Measurements from ENCODE around the gene C10orf67.

- TF ChIP-seq, protein P1, sequence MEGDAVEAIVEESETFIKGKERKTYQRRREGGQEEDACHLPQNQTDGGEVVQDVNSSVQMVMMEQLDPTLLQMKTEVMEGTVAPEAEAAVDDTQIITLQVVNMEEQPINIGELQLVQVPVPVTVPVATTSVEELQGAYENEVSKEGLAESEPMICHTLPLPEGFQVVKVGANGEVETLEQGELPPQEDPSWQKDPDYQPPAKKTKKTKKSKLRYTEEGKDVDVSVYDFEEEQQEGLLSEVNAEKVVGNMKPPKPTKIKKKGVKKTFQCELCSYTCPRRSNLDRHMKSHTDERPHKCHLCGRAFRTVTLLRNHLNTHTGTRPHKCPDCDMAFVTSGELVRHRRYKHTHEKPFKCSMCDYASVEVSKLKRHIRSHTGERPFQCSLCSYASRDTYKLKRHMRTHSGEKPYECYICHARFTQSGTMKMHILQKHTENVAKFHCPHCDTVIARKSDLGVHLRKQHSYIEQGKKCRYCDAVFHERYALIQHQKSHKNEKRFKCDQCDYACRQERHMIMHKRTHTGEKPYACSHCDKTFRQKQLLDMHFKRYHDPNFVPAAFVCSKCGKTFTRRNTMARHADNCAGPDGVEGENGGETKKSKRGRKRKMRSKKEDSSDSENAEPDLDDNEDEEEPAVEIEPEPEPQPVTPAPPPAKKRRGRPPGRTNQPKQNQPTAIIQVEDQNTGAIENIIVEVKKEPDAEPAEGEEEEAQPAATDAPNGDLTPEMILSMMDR (IDR thresholded peaks at IDR 0.05) = no peak
- TF ChIP-seq POLR2AphosphoS5 (IDR thresholded peaks at IDR 0.05; ENCODE audit: low read depth, low read length) = no peak
- TF ChIP-seq SIN3A (IDR thresholded peaks at IDR 0.05; ENCODE audit: borderline replicate concordance, insufficient read depth, low read depth, low read length) = no peak
- no peak for TF ChIP-seq TCF7L2 (IDR thresholded peaks at IDR 0.05; ENCODE audit: low read depth, low read length)
Observed at GRCh38 chr10:23359692-23360380, 15.2 kb upstream of the C10orf67 start.

Measured in Panc1 (cell line).